ENCODE data around the gene RBM4B. TPM values are rescaled to one million over a fixed set of nuclear protein-coding genes. Genes with fewer than 3 reads are reported as not detected.
A peak's percentile ranks its signal among the peaks of the same experiment; 100 is the strongest.

The RBM4B gene
- total and polyA plus RNA-seq, 8 donors, result 11.3 to 61.4 (median 16.1) TPM; not detected in 1

DNA sequence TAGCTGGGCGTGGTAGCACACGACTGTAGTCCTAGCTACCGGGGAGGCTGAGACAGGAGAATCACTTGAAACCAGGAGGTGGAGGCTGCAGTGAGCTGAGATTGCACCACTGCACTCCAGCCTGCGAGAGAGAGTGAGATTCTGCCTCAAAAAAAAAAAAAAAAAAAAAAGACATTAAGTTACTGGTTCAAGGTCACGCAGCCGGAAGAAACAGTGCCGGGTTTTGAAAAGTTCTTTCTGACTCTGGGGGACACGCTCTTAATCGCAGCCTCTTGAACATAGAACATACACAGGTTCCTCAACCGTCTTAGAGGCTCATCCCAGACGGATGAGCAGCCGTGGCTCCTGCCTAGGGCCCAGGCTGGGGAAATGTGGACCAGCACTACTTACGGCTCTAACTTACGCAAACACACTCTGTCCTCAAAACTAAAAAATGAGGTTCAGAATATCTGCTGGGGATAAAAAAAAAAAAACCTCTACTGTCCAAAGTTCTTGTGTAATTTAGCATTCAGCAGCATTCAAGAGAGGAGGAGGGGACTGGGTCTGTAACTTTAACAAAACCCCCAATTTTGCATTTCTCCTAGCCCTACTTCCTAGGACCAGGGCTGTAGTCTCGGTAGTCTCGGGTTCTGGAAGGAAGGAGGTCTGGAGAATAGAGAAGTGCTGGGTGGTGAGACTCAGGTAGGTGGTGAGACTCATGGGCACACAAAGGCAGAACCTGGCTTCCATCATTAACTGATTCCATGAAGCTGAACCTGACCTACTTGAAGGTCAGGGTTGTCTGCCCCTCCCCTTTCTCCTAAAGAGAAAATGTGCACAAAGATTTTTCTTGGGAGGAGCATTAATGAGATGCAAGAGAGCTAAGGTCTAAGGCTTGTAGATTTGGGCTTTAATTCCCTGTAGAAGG, 45.3 kb upstream of the RBM4B start:
- intact Hi-C loops (cut with DNase I; ENCODE audit: low total_unique reads), result no loop called here
- no peak for TF ChIP-seq CTCF (IDR thresholded peaks at IDR 0.05)
- TF ChIP-seq EP300 (IDR thresholded peaks at IDR 0.05), result no peak
- no peak for TF ChIP-seq POLR2A (IDR thresholded peaks at IDR 0.05)
- no peak for TF ChIP-seq POLR2AphosphoS5 (IDR thresholded peaks at IDR 0.05)
- DNase-seq, result no peak
- H3K4me1 ChIP-seq, result peaks cover 11 to 33% (median 19%) of the 10 kb centered on the region in 4 donors
- H3K27ac ChIP-seq, result no peak overlapping the region
- 87 to 94% (median 93%) methylated on average over 16 of the region's 16 CpGs for WGBS, 5 donors
- no peaks in the 10 kb centered on the region for H3K9me3 ChIP-seq
- H3K27me3 ChIP-seq, result peaks cover 0 to 44% (median 16%) of the 10 kb centered on the region in 3 donors
- no peak overlapping the region for H3K4me3 ChIP-seq
- H3K36me3 ChIP-seq, result no peaks in the 10 kb centered on the region

GRCh38 chr11:66721939-66722338, 44.3 kb upstream of the RBM4B start:
- DNase-seq, result no peak
- intact Hi-C loops (cut with DNase I; ENCODE audit: low total_unique reads), result no loop called here
- no peaks in the 10 kb centered on the region for H3K9me3 ChIP-seq
- no peaks in the 10 kb centered on the region for H3K36me3 ChIP-seq
- H3K27ac ChIP-seq, result no peak overlapping the region
- TF ChIP-seq EP300 (IDR thresholded peaks at IDR 0.05) (no peak), POLR2AphosphoS5 (IDR thresholded peaks at IDR 0.05) (no peak), CTCF (IDR thresholded peaks at IDR 0.05) (no peak), POLR2A (IDR thresholded peaks at IDR 0.05) (no peak)
- WGBS, 5 donors, result 95 to 96% (median 96%) methylated on average over 8 to 9 of the region's 9 CpGs
- H3K27me3 ChIP-seq, result peaks cover 0 to 42% (median 7%) of the 10 kb centered on the region in 3 donors
- peaks cover 5 to 35% (median 14%) of the 10 kb centered on the region in 4 donors for H3K4me1 ChIP-seq
- no peak overlapping the region for H3K4me3 ChIP-seq

DNA sequence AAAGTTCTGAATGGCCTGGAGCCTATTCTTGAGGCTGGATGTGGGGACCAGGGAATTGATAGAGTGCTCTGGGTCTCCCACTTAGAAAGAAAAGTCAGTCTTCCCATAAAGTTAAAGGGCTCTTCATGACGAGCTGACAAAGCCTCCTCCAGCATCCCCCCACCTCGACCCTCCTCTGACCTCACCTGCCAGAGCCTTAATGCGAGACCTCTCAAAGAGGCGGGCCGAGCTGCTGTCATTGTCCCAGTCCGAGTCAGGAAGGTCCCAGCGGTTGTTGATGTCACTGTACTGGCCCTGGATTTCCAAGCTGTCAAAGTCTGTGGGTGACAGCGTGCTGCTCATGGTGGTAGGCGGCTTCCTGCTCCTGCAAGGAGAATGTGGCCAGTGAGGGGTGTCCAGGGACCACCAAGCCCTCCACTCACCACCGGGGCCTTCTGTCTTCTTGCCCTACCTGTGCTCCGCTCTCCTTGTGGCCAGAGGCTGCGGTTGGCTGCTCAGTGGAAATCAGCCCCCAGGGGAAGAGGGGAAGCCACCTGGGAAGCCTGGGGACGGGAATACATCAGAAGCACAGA, 43.3 kb upstream of the RBM4B start:
- no peak for DNase-seq
- no peak for TF ChIP-seq EP300 (IDR thresholded peaks at IDR 0.05)
- no peak for TF ChIP-seq POLR2AphosphoS5 (IDR thresholded peaks at IDR 0.05)
- no peak for TF ChIP-seq POLR2A (IDR thresholded peaks at IDR 0.05)
- no peak for TF ChIP-seq CTCF (IDR thresholded peaks at IDR 0.05)
- no peak overlapping the region for H3K4me3 ChIP-seq
- H3K36me3 ChIP-seq, result no peaks in the 10 kb centered on the region
- WGBS, 5 donors, result 82 to 92% (median 88%) methylated on average over 11 to 13 of the region's 13 CpGs
- peaks cover 5 to 32% (median 12%) of the 10 kb centered on the region in 4 donors for H3K4me1 ChIP-seq
- H3K9me3 ChIP-seq, result no peaks in the 10 kb centered on the region
- H3K27ac ChIP-seq, result no peak overlapping the region
- peaks cover 0 to 33% (median 4%) of the 10 kb centered on the region in 3 donors for H3K27me3 ChIP-seq
- intact Hi-C loops (cut with DNase I; ENCODE audit: low total_unique reads), result no loop called here

- peak; percentile 52 to 92 for DNase-seq
- H3K36me3 ChIP-seq, result no peaks in the 10 kb centered on the region
- peak in 1 of 3 donors; percentile 23 for TF ChIP-seq POLR2AphosphoS5 (IDR thresholded peaks at IDR 0.05)
- TF ChIP-seq EP300 (IDR thresholded peaks at IDR 0.05), result no peak
- H3K4me1 ChIP-seq, result peaks cover 5 to 32% (median 12%) of the 10 kb centered on the region in 4 donors
- no peaks in the 10 kb centered on the region for H3K9me3 ChIP-seq
- intact Hi-C loops (cut with DNase I; ENCODE audit: low total_unique reads), result no loop called here
- H3K27me3 ChIP-seq, result peaks cover 0 to 27% (median 4%) of the 10 kb centered on the region in 3 donors
- H3K4me3 ChIP-seq, result no peak overlapping the region
- H3K27ac ChIP-seq, result peak overlapping the region in 3 of 5 donors; percentile 7 to 20 (median 14)
- WGBS, 5 donors, result 46 to 61% (median 51%) methylated on average over 15 of the region's 15 CpGs
Observed at GRCh38 chr11:66720223-66720898, 42.7 kb upstream of the RBM4B start.

Data from stomach (tissue), 9 donors.